Stimulated activated naive CD8-positive, alpha-beta T cell treated with anti-CD3 and anti-CD28 coated beads, Interleukin-15, Interleukin-2, amounts not matched to agents 100 ng/mL and 50 ng/mL, for 24 hours (primary cell): ENCODE results near the gene SLC7A11.

ENCODE experiments used
- H3K27ac Mint-ChIP-seq: one replicate; pipeline ENCODE4 v1.8.0; 2021; ENCODE audit warnings: mild to moderate bottlenecking, mixed read lengths
- H3K27me3 Mint-ChIP-seq: one replicate; pipeline ENCODE4 v1.8.0; 2021; ENCODE audit warnings: mixed read lengths
- H3K36me3 Mint-ChIP-seq: one replicate; pipeline ENCODE4 v1.8.0; 2021; ENCODE audit warnings: low read depth, mixed read lengths
- H3K4me1 Mint-ChIP-seq: one replicate; pipeline ENCODE4 v1.8.0; 2021; ENCODE audit warnings: low read depth, mixed read lengths
- H3K4me3 Mint-ChIP-seq: one replicate; pipeline ENCODE4 v1.8.0; 2021; ENCODE audit warnings: mild to moderate bottlenecking, mixed read lengths
- H3K9me3 Mint-ChIP-seq: one replicate; pipeline ENCODE4 v1.8.0; 2021; ENCODE audit warnings: mixed read lengths

Gene SLC7A11

GRCh38 chr4:138205531-138206233 lies 36.5 kb downstream of the SLC7A11 start:
- Mint-ChIP-seq H3K36me3 (no peaks in the 10 kb centered on the region), H3K4me1 (no peaks in the 10 kb centered on the region), H3K9me3 (no peaks in the 10 kb centered on the region), H3K4me3 (no peak overlapping the region), H3K27ac (no peak overlapping the region), H3K27me3 (no peaks in the 10 kb centered on the region)

- Mint-ChIP-seq H3K27me3 (no peaks in the 10 kb centered on the region), H3K4me1 (no peaks in the 10 kb centered on the region), H3K4me3 (no peak overlapping the region), H3K36me3 (no peaks in the 10 kb centered on the region), H3K9me3 (no peaks in the 10 kb centered on the region), H3K27ac (no peak overlapping the region)
These were observed 37.6 kb downstream of the SLC7A11 start for GRCh38 chr4:138204507-138204906.

GRCh38 chr4:138202686-138203085 lies 39.5 kb downstream of the SLC7A11 start:
- no peaks in the 10 kb centered on the region for H3K36me3 Mint-ChIP-seq
- H3K4me3 Mint-ChIP-seq: no peak overlapping the region
- no peak overlapping the region for H3K27ac Mint-ChIP-seq
- no peaks in the 10 kb centered on the region for H3K4me1 Mint-ChIP-seq
- H3K9me3 Mint-ChIP-seq: no peaks in the 10 kb centered on the region
- no peaks in the 10 kb centered on the region for H3K27me3 Mint-ChIP-seq

GRCh38 chr4:138200236-138200590 lies 41.9 kb downstream of the SLC7A11 start:
- no peaks in the 10 kb centered on the region for H3K9me3 Mint-ChIP-seq
- H3K4me3 Mint-ChIP-seq: no peak overlapping the region
- H3K27ac Mint-ChIP-seq: no peak overlapping the region
- H3K4me1 Mint-ChIP-seq: no peaks in the 10 kb centered on the region
- no peaks in the 10 kb centered on the region for H3K27me3 Mint-ChIP-seq
- no peaks in the 10 kb centered on the region for H3K36me3 Mint-ChIP-seq

GRCh38 chr4:138199568-138200235 lies 42.4 kb downstream of the SLC7A11 start:
- H3K4me3 Mint-ChIP-seq: no peak overlapping the region
- no peaks in the 10 kb centered on the region for H3K27me3 Mint-ChIP-seq
- H3K27ac Mint-ChIP-seq: no peak overlapping the region
- H3K4me1 Mint-ChIP-seq: no peaks in the 10 kb centered on the region
- H3K9me3 Mint-ChIP-seq: no peaks in the 10 kb centered on the region
- no peaks in the 10 kb centered on the region for H3K36me3 Mint-ChIP-seq

- no peak overlapping the region for H3K27ac Mint-ChIP-seq
- H3K9me3 Mint-ChIP-seq: no peaks in the 10 kb centered on the region
- no peaks in the 10 kb centered on the region for H3K4me1 Mint-ChIP-seq
- no peaks in the 10 kb centered on the region for H3K27me3 Mint-ChIP-seq
- no peak overlapping the region for H3K4me3 Mint-ChIP-seq
- H3K36me3 Mint-ChIP-seq: no peaks in the 10 kb centered on the region
These were observed 46.0 kb downstream of the SLC7A11 start for GRCh38 chr4:138196153-138196552.

- Mint-ChIP-seq H3K9me3 (no peaks in the 10 kb centered on the region), H3K4me3 (no peak overlapping the region), H3K36me3 (no peaks in the 10 kb centered on the region), H3K4me1 (peaks cover 4% of the 10 kb centered on the region), H3K27me3 (no peaks in the 10 kb centered on the region), H3K27ac (no peak overlapping the region)
These were observed 48.2 kb downstream of the SLC7A11 start for GRCh38 chr4:138193963-138194362.

GRCh38 chr4:138192113-138192512 lies 50.0 kb downstream of the SLC7A11 start:
- no peaks in the 10 kb centered on the region for H3K36me3 Mint-ChIP-seq
- H3K4me1 Mint-ChIP-seq: peaks cover 4% of the 10 kb centered on the region
- H3K27ac Mint-ChIP-seq: no peak overlapping the region
- no peaks in the 10 kb centered on the region for H3K27me3 Mint-ChIP-seq
- H3K4me3 Mint-ChIP-seq: no peak overlapping the region
- H3K9me3 Mint-ChIP-seq: no peaks in the 10 kb centered on the region

GRCh38 chr4:138190452-138190858 lies 51.7 kb downstream of the SLC7A11 start:
- Mint-ChIP-seq H3K4me1 (peaks cover 4% of the 10 kb centered on the region), H3K36me3 (no peaks in the 10 kb centered on the region), H3K27me3 (no peaks in the 10 kb centered on the region), H3K4me3 (no peak overlapping the region), H3K9me3 (no peaks in the 10 kb centered on the region), H3K27ac (no peak overlapping the region)

GRCh38 chr4:138189206-138189605 lies 52.9 kb downstream of the SLC7A11 start:
- no peaks in the 10 kb centered on the region for H3K27me3 Mint-ChIP-seq
- H3K36me3 Mint-ChIP-seq: no peaks in the 10 kb centered on the region
- H3K27ac Mint-ChIP-seq: no peak overlapping the region
- no peak overlapping the region for H3K4me3 Mint-ChIP-seq
- H3K4me1 Mint-ChIP-seq: peaks cover 4% of the 10 kb centered on the region
- H3K9me3 Mint-ChIP-seq: no peaks in the 10 kb centered on the region

- Mint-ChIP-seq H3K9me3 (no peaks in the 10 kb centered on the region), H3K36me3 (no peaks in the 10 kb centered on the region), H3K4me1 (peaks cover 4% of the 10 kb centered on the region), H3K27me3 (no peaks in the 10 kb centered on the region), H3K27ac (no peak overlapping the region), H3K4me3 (no peak overlapping the region)
These were observed 53.6 kb downstream of the SLC7A11 start for GRCh38 chr4:138188406-138189084.

GRCh38 chr4:138185859-138186645 lies 56.1 kb downstream of the SLC7A11 start:
- Mint-ChIP-seq H3K36me3 (no peaks in the 10 kb centered on the region), H3K9me3 (no peaks in the 10 kb centered on the region), H3K4me1 (peaks cover 4% of the 10 kb centered on the region), H3K4me3 (no peak overlapping the region), H3K27ac (no peak overlapping the region), H3K27me3 (no peaks in the 10 kb centered on the region)

- no peaks in the 10 kb centered on the region for H3K36me3 Mint-ChIP-seq
- H3K4me3 Mint-ChIP-seq: no peak overlapping the region
- no peak overlapping the region for H3K27ac Mint-ChIP-seq
- H3K27me3 Mint-ChIP-seq: no peaks in the 10 kb centered on the region
- no peaks in the 10 kb centered on the region for H3K4me1 Mint-ChIP-seq
- no peaks in the 10 kb centered on the region for H3K9me3 Mint-ChIP-seq
These were observed 57.3 kb downstream of the SLC7A11 start for GRCh38 chr4:138184886-138185285.

GRCh38 chr4:138182838-138183426 lies 59.2 kb downstream of the SLC7A11 start:
- H3K27me3 Mint-ChIP-seq: no peaks in the 10 kb centered on the region
- no peaks in the 10 kb centered on the region for H3K36me3 Mint-ChIP-seq
- no peak overlapping the region for H3K27ac Mint-ChIP-seq
- no peaks in the 10 kb centered on the region for H3K9me3 Mint-ChIP-seq
- H3K4me1 Mint-ChIP-seq: no peaks in the 10 kb centered on the region
- H3K4me3 Mint-ChIP-seq: no peak overlapping the region
